Measurements from ENCODE around the gene MUC4.

- TF ChIP-seq CTCF (IDR thresholded peaks at IDR 0.05 in 4 of 5, conservative IDR thresholded peaks at IDR 0.05 in 1 of 5) (no peak), POLR2A (IDR thresholded peaks at IDR 0.05) (no peak)
Observed at GRCh38 chr3:195773956-195774537, 37.7 kb downstream of the MUC4 start.

All from gastrocnemius medialis (tissue), 4 donors.